ENCODE results near the gene KIF24. TPM values are rescaled to one million over a fixed set of nuclear protein-coding genes. Genes with fewer than 3 reads are reported as not detected.
"Not testable (repeated sequence)": the region's sequence is repeated elsewhere in the genome, so short reads cannot be mapped to it uniquely, and the experiment has no call there.

Gene KIF24
- total and polyA plus RNA-seq, 4 donors, result 0.10 to 0.78 (median 0.32) TPM; not detected in 1

DNA sequence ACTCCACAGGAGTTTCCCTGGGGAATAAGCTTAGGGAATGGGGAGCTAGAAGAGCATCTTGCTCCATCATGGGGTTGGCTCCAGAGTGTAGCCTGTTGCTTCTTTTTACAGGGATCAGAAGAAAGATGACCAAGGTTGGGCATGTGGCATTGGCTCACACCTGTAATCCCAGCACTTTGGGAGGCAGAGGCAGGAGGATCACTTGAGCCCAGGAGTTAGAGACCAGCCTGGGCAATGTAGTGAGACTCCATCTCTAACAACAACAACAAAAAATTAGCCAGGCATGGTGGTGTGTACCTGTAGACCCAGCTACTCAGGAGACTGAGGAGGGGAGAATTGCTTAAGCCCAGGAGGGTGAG, 18.7 kb upstream of the KIF24 start:
- intact Hi-C loops (cut with DNase I), result no loop called here
- Histone ChIP-seq H3K9me3 (ENCODE audit: control insufficient read depth, low read length) (no peaks in the 10 kb centered on the region), H3K4me1 (ENCODE audit: control insufficient read depth in 1 of 2, insufficient read depth in 2 of 2, low read length in 2 of 2) (peaks cover 2 to 4% of the 10 kb centered on the region in 2 donors), H3K27ac (ENCODE audit: low read depth in 1 of 2, low read length in 2 of 2) (no peak overlapping the region), H3K4me3 (ENCODE audit: low read length in 2 of 2) (no peak overlapping the region), H3K36me3 (ENCODE audit: control insufficient read depth in 1 of 2, insufficient read depth in 2 of 2, low read length in 1 of 2) (no peaks in the 10 kb centered on the region), H3K27me3 (ENCODE audit: control insufficient read depth in 1 of 2, insufficient read depth in 2 of 2, low read length in 1 of 2) (no peaks in the 10 kb centered on the region)
- DNase-seq (no peak), ATAC-seq (ENCODE audit: low FRiP score) (no peak)

DNA sequence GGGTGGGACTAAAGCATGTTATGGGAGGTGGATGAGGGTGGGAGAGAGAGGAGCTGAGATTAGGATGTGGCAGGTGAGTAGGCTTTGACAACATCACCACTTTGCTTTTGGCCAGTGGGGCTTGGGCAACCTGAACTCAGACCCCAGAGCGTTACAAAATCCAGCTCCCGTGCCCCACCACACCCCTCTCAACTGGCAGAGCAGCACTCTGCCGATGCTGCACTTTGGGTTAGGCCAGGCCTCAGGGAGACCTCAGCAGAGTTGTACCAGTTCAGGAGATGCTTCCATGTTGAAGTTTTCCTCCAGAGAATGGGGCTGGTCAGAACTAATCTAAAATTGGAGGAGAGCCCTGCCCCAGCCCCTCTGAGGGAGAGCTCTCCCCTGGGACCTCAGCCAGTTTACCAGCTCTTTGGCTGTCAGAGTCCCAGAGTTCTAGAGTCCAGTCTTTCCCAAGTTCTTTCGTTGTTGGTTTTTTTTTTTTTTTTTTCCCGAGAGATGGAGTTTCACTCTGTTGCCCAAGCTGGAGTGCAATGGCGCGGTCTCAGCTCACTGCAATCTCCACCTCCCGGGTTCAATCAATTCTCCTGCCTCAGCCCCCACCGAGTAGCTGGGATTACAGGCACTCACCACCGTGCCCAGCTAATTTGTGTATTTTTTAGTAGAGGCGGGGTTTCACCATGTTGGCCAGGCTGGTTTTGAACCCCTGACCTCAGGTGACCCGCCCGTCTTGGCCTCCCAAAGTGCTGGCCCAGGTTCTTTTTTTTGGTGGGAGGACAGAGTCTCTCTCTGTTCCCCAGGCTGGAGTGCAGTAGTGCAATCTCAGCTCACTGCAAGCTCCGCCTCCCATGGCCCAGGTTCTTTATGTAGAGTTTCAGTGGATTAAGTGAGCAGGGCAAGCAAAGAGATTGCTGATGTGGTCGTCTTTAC, 18.1 kb upstream of the KIF24 start:
- Histone ChIP-seq H3K4me1 (ENCODE audit: control insufficient read depth in 1 of 2, insufficient read depth in 2 of 2, low read length in 2 of 2) (peaks cover 2 to 4% of the 10 kb centered on the region in 2 donors), H3K36me3 (ENCODE audit: control insufficient read depth in 1 of 2, insufficient read depth in 2 of 2, low read length in 1 of 2) (no peaks in the 10 kb centered on the region), H3K4me3 (ENCODE audit: low read length in 2 of 2) (no peak overlapping the region), H3K27me3 (ENCODE audit: control insufficient read depth in 1 of 2, insufficient read depth in 2 of 2, low read length in 1 of 2) (no peaks in the 10 kb centered on the region), H3K27ac (ENCODE audit: low read depth in 1 of 2, low read length in 2 of 2) (peak overlapping the region; percentile 46 to 73), H3K9me3 (ENCODE audit: control insufficient read depth, low read length) (no peaks in the 10 kb centered on the region)
- no peak for DNase-seq
- 40 to 53% methylated on average over 15 of the region's 15 CpGs for WGBS, 2 donors
- intact Hi-C loops (cut with DNase I), result no loop called here
- ATAC-seq (ENCODE audit: low FRiP score), result no peak

DNA sequence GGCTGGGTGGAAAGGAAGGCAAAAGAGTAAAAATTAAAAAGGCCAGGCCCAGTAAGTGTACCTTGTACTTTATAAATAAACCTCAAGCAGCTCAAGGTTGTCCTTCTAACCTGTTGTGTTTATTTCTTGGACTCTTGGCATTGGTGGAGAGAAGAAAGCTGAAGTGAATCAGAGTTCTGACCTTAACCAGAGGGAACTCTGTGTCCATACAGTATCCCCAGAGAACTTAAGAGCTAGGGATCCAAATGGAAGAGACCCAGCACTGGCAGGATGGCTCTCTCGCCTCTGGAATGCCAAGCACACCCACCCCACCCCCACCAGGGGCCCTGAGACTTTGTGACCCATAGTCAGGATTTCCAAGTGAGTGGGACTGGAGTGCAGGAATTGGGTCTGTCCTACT, 14.5 kb upstream of the KIF24 start:
- WGBS, 2 donors, result 6 to 12% methylated on average over 1 of the region's 1 CpG
- no peak overlapping the region for H3K4me3 ChIP-seq (ENCODE audit: low read length in 2 of 2)
- ATAC-seq (ENCODE audit: low FRiP score), result no peak
- H3K9me3 ChIP-seq (ENCODE audit: control insufficient read depth, low read length), result no peaks in the 10 kb centered on the region
- peak overlapping the region; percentile 46 to 89 for H3K27ac ChIP-seq (ENCODE audit: low read depth in 1 of 2, low read length in 2 of 2)
- H3K4me1 ChIP-seq (ENCODE audit: control insufficient read depth in 1 of 2, insufficient read depth in 2 of 2, low read length in 2 of 2), result peaks cover 2 to 4% of the 10 kb centered on the region in 2 donors
- intact Hi-C loops (cut with DNase I), result no loop called here
- no peak for DNase-seq
- no peaks in the 10 kb centered on the region for H3K27me3 ChIP-seq (ENCODE audit: control insufficient read depth in 1 of 2, insufficient read depth in 2 of 2, low read length in 1 of 2)
- H3K36me3 ChIP-seq (ENCODE audit: control insufficient read depth in 1 of 2, insufficient read depth in 2 of 2, low read length in 1 of 2), result peaks cover 0 to 1% of the 10 kb centered on the region in 2 donors

DNA sequence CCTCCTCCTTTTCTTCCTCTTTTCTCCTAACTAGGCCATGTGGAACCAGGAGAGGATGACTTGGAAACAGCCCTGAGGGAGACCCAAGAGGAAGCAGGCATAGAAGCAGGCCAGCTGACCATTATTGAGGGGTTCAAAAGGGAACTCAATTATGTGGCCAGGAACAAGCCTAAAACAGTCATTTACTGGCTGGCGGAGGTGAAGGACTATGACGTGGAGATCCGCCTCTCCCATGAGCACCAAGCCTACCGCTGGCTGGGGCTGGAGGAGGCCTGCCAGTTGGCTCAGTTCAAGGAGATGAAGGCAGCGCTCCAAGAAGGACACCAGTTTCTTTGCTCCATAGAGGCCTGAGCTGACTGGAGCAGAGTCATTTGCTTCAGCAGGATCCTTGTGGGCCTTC, 14.0 kb upstream of the KIF24 start:
- intact Hi-C loops (cut with DNase I), result no loop called here
- peaks cover 0 to 1% of the 10 kb centered on the region in 2 donors for H3K36me3 ChIP-seq (ENCODE audit: control insufficient read depth in 1 of 2, insufficient read depth in 2 of 2, low read length in 1 of 2)
- H3K9me3 ChIP-seq (ENCODE audit: control insufficient read depth, low read length), result no peaks in the 10 kb centered on the region
- H3K4me1 ChIP-seq (ENCODE audit: control insufficient read depth in 1 of 2, insufficient read depth in 2 of 2, low read length in 2 of 2), result peaks cover 2 to 4% of the 10 kb centered on the region in 2 donors
- WGBS, 2 donors, result 8 to 10% methylated on average over 5 of the region's 5 CpGs
- peak overlapping the region; percentile 46 to 97 for H3K27ac ChIP-seq (ENCODE audit: low read depth in 1 of 2, low read length in 2 of 2)
- peak; percentile 87 to 91 for DNase-seq
- no peaks in the 10 kb centered on the region for H3K27me3 ChIP-seq (ENCODE audit: control insufficient read depth in 1 of 2, insufficient read depth in 2 of 2, low read length in 1 of 2)
- no peak overlapping the region for H3K4me3 ChIP-seq (ENCODE audit: low read length in 2 of 2)
- peak; percentile 88 for ATAC-seq (ENCODE audit: low FRiP score)

DNA sequence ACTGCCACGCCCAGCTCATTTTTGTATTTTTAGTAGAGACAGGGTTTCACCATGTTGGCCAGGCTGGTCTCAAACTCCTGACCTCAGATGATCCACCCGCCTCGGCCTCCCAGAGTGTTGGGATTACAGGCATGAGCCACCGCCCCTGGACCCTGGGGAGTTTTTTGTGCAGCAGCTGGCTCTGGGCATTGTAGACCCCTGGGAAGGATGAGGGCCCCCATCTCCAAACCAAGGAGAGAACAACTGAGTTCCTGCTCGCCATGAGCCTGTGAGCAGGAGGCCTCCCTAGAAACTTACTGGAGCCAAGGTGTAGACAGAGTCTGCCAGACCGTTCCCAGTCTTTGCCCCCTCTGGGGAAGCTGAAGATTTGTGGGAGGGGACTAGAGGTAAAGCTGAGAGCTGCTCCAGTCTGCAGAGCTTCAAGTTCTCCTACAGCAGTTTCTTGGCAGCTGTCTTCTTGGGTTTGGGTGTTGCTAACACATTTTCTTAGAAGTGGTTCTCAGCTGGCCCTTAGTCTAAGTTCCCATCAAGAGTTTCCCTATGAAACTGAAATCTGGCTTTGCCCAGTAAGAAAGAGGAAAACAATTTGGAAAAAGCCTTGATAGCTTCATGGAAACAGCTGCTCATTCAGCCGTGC, 12.7 kb upstream of the KIF24 start:
- Histone ChIP-seq H3K27ac (ENCODE audit: low read depth in 1 of 2, low read length in 2 of 2) (peak overlapping the region; percentile 38 to 73), H3K36me3 (ENCODE audit: control insufficient read depth in 1 of 2, insufficient read depth in 2 of 2, low read length in 1 of 2) (peaks cover 0 to 1% of the 10 kb centered on the region in 2 donors), H3K4me1 (ENCODE audit: control insufficient read depth in 1 of 2, insufficient read depth in 2 of 2, low read length in 2 of 2) (peaks cover 2 to 4% of the 10 kb centered on the region in 2 donors), H3K4me3 (ENCODE audit: low read length in 2 of 2) (no peak overlapping the region), H3K9me3 (ENCODE audit: control insufficient read depth, low read length) (no peaks in the 10 kb centered on the region), H3K27me3 (ENCODE audit: control insufficient read depth in 1 of 2, insufficient read depth in 2 of 2, low read length in 1 of 2) (no peaks in the 10 kb centered on the region)
- DNase-seq (no peak), ATAC-seq (ENCODE audit: low FRiP score) (peak; percentile 17)
- WGBS, 2 donors, result 51 to 53% methylated on average over 7 of the region's 7 CpGs
- intact Hi-C loops (cut with DNase I), result loop anchor here in 1 of 2 donors (1.0 kb wide), 1 partner anchor 11 kb away; no protein-coding TSS in a partner anchor

DNA sequence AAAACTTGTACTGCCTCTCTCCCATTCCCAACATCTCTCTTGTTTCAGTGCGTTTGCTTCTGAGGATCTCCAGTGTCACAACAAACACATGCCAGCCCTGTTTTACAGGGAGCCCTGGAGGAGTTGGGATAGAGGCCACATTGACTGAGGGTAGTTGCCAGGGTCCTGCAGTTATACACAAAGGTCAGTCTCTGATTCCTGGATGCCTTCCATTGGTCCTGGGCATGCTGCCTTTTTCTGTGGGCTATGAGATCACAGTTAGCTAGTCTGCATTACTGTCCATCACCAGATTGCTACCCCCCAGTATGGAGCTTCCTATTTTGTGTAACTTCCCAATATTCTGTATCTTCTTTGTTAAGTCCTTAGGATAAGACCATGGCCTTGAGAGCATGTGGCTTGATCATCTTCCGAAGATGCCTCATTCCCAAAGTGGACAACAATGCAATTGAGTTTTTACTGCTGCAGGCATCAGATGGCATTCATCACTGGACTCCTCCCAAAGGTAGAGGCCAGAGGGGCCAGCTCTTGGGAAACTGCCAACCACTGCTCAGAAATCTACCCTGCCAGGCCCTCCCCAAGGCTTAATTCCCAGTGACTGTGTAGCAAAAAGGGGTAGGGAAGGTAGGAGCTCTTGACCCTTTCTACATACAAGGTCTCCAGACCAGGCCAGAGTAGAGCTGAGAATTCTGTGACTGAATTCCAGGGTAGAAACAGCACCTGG, 9.8 kb upstream of the KIF24 start:
- H3K4me1 ChIP-seq (ENCODE audit: control insufficient read depth in 1 of 2, insufficient read depth in 2 of 2, low read length in 2 of 2), result peaks cover 2% of the 10 kb centered on the region in 2 donors
- no peaks in the 10 kb centered on the region for H3K27me3 ChIP-seq (ENCODE audit: control insufficient read depth in 1 of 2, insufficient read depth in 2 of 2, low read length in 1 of 2)
- no peak overlapping the region for H3K4me3 ChIP-seq (ENCODE audit: low read length in 2 of 2)
- 60 to 63% methylated on average over 2 of the region's 2 CpGs for WGBS, 2 donors
- no peaks in the 10 kb centered on the region for H3K9me3 ChIP-seq (ENCODE audit: control insufficient read depth, low read length)
- H3K36me3 ChIP-seq (ENCODE audit: control insufficient read depth in 1 of 2, insufficient read depth in 2 of 2, low read length in 1 of 2), result peaks cover 0 to 1% of the 10 kb centered on the region in 2 donors
- no peak for DNase-seq
- no peak overlapping the region for H3K27ac ChIP-seq (ENCODE audit: low read depth in 1 of 2, low read length in 2 of 2)
- intact Hi-C loops (cut with DNase I), result loop anchor here (5.0 to 10.0 kb wide), 2 partner anchors 256 to 263 kb away; no protein-coding TSS in a partner anchor
- no peak for ATAC-seq (ENCODE audit: low FRiP score)

DNA sequence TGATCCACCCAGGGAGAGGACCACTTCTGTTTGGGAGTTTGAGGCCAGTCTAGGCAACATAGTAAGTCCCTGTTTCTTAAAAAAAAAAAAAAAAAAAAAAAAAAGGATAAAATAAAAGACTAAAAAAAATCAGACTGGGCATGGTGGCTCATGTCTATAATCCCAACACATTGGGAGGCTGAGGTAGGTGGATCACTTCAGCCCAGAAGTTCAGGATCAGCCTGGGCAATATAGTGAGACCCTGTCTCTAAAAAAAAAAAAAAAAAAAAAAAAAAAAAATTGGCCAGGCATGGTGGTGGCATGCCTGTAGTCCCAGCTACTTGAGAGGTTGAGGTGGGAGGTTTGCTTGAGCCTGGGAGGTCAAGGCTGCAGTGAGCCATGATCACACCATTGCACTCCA, 9.0 kb upstream of the KIF24 start:
- not testable (repeated sequence) for H3K9me3 ChIP-seq (ENCODE audit: control insufficient read depth, low read length); H3K4me1 ChIP-seq (ENCODE audit: control insufficient read depth in 1 of 2, insufficient read depth in 2 of 2, low read length in 2 of 2); H3K27me3 ChIP-seq (ENCODE audit: control insufficient read depth in 1 of 2, insufficient read depth in 2 of 2, low read length in 1 of 2); H3K27ac ChIP-seq (ENCODE audit: low read depth in 1 of 2, low read length in 2 of 2); DNase-seq; H3K36me3 ChIP-seq (ENCODE audit: control insufficient read depth in 1 of 2, insufficient read depth in 2 of 2, low read length in 1 of 2); H3K4me3 ChIP-seq (ENCODE audit: low read length in 2 of 2); ATAC-seq (ENCODE audit: low FRiP score)
- intact Hi-C loops (cut with DNase I), result loop anchor here (5.0 to 10.0 kb wide), 2 partner anchors 257 to 264 kb away; no protein-coding TSS in a partner anchor

DNA sequence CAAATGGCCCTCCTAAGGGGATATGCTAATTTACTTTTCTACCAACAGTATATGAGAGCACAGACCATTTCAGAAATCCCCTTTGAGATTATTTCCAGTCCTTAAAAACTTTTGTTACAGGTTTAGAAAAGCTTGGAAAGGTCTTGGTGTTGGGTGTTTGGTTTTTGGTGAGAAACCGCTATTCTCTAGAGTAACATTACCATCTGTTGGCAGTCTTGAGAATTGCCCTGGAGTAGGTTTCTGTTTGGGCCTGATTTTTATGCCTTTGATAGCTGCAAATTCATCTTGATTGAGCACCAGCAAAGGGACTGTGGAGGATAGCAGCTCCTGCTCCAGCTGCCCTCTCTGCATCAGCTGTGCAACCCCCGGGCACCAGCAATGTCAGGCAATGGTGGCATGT, 8.3 kb upstream of the KIF24 start:
- intact Hi-C loops (cut with DNase I), result loop anchor here (5.0 to 10.0 kb wide), 2 partner anchors 257 to 265 kb away; no protein-coding TSS in a partner anchor
- no peak overlapping the region for H3K27ac ChIP-seq (ENCODE audit: low read depth in 1 of 2, low read length in 2 of 2)
- H3K9me3 ChIP-seq (ENCODE audit: control insufficient read depth, low read length), result no peaks in the 10 kb centered on the region
- WGBS, 2 donors, result 94 to 95% methylated on average over 2 of the region's 2 CpGs
- DNase-seq, result no peak
- H3K4me3 ChIP-seq (ENCODE audit: low read length in 2 of 2), result no peak overlapping the region
- H3K27me3 ChIP-seq (ENCODE audit: control insufficient read depth in 1 of 2, insufficient read depth in 2 of 2, low read length in 1 of 2), result no peaks in the 10 kb centered on the region
- no peak for ATAC-seq (ENCODE audit: low FRiP score)
- H3K36me3 ChIP-seq (ENCODE audit: control insufficient read depth in 1 of 2, insufficient read depth in 2 of 2, low read length in 1 of 2), result peaks cover 0 to 1% of the 10 kb centered on the region in 2 donors
- H3K4me1 ChIP-seq (ENCODE audit: control insufficient read depth in 1 of 2, insufficient read depth in 2 of 2, low read length in 2 of 2), result no peaks in the 10 kb centered on the region

Data from aorta (tissue), 5 donors.